Memory B cell (primary cell): ENCODE data around the gene BCL7C.
"Not testable (repeated sequence)": the region's sequence is repeated elsewhere in the genome, so short reads cannot be mapped to it uniquely, and the experiment has no call there.

Experiments
- ATAC-seq: fragments of 150-1000 bp; cut with Tn5 transposase; 2 replicates; pipeline ENCODE4 v1.10.0; 2021; ENCODE audit warnings: low read depth, mild to moderate bottlenecking, moderate library complexity
- DNase-seq, 2 donors: peaks; one replicate each; pipeline ENCODE4 v3.0.0; 2022; ENCODE audit warnings: low spot score in 2 of 2
- H3K27ac Mint-ChIP-seq: one replicate; pipeline ENCODE4 v1.8.0; 2022; ENCODE audit warnings: mild to moderate bottlenecking, moderate library complexity, mixed read lengths
- H3K27me3 Mint-ChIP-seq: one replicate; pipeline ENCODE4 v1.8.0; 2022; ENCODE audit warnings: mixed read lengths
- H3K36me3 Mint-ChIP-seq: one replicate; pipeline ENCODE4 v1.8.0; 2022; ENCODE audit warnings: mild to moderate bottlenecking, mixed read lengths
- H3K4me1 Mint-ChIP-seq: one replicate; pipeline ENCODE4 v1.8.0; 2022; ENCODE audit warnings: mixed read lengths
- H3K4me3 Mint-ChIP-seq: one replicate; pipeline ENCODE4 v1.8.0; 2022; ENCODE audit warnings: mild to moderate bottlenecking, moderate library complexity, mixed read lengths
- H3K9me3 Mint-ChIP-seq: one replicate; pipeline ENCODE4 v1.8.0; 2022; ENCODE audit warnings: mixed read lengths

The BCL7C gene

DNA sequence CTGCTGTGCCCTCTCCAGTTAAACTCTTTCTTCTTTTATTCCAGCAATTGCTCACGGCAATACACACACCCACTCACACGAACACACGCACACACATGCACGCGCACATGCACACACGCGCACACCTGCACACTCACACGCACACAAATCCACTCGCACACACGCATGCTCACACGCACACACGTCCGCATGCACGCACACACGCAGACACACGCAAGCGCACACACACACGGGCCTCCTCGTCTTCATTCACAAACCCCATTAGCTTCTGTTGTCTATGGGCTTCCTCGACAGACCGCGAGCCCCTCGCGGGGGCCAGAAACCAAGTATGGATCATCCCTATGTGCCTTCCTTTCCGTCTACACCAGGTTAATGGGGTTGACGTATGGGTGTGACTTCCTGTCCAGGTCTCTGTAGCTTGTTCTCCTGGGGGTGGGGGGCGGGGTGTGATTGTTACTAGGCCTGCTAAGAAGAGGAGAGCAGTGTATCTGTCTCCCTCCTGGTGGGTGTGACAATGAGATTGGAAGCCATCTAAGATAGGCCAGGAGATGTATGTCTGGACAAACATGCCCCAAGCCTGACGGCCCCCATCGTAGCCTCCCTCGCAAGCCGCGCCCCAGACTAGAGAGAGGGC, 1.9 kb upstream of the BCL7C start:
- H3K4me1 Mint-ChIP-seq: peaks cover 36% of the 10 kb centered on the region
- peak overlapping the region; percentile 85 for H3K4me3 Mint-ChIP-seq

DNA sequence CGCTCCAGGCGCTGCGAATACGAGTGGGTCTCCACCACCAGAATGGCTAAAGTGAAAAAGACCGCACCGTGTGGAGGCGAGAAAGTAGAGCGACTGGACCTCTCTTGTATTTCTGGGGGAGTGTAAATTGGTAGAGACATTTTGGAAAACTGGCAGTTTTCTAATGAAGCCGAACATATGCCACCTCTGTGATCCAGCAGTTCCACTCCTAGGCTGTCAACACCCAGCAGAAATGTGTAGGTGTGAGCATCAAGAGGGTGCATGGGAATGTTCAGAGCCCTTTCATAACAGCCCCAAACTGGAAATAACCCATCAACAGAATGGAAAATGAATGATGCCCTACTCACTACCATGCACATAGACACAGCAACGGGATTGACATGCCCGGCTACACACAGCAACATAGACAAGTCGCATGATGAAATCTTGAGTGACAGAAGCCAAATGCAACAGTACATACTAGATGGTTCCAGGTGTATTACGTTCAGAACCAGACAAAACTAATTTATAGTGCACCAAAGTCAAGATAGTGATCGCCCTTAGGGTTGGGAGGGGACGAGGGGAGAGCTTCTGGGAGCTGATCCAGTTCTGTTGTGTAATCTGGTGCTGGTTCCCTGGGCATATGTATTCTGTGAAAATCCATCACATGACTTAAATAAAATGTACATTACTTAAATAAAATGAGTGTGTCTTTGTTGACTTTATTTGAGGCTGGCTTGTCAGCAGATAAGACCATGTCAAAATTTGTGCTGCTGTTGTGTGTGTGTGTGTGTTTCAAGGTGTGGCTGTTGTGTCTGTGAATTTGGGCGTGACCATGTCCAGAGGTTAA, 877 bp upstream of the BCL7C start:
- ATAC-seq (no peak), DNase-seq (no peak)
- Mint-ChIP-seq H3K27me3 (no peaks in the 10 kb centered on the region), H3K4me3 (peak overlapping the region; percentile 84), H3K27ac (peak overlapping the region; percentile 78), H3K9me3 (no peaks in the 10 kb centered on the region), H3K36me3 (peaks cover 4% of the 10 kb centered on the region), H3K4me1 (peaks cover 36% of the 10 kb centered on the region)

More for the DNA sequence above, 1.9 kb upstream of the BCL7C start:
- no peak for ATAC-seq
- DNase-seq: no peak
- H3K27ac Mint-ChIP-seq: no peak overlapping the region
- peaks cover 2% of the 10 kb centered on the region for H3K36me3 Mint-ChIP-seq
- H3K9me3 Mint-ChIP-seq: no peaks in the 10 kb centered on the region
- H3K27me3 Mint-ChIP-seq: no peaks in the 10 kb centered on the region

DNA sequence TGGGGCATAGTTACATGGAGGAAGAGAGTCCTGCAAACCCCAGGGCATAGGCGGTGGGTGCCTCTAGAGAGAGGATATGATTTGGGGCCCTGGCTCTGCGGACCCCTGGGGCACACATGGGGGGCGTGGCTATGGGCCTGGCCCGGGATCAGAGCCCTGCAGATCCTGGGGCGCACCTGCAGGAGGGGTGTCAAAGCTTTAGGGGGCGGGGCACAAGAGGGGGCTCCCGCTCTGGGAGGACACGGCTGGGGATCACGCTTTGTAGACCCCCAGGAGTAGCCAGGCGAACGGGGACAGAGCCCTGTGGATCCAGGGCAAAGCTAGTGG, 497 bp downstream of the BCL7C start:
- DNase-seq (no peak), ATAC-seq (peak; percentile 3)
- H3K4me1 Mint-ChIP-seq: peaks cover 36% of the 10 kb centered on the region
- no peaks in the 10 kb centered on the region for H3K9me3 Mint-ChIP-seq
- H3K27me3 Mint-ChIP-seq: no peaks in the 10 kb centered on the region
- H3K27ac Mint-ChIP-seq: peak overlapping the region; percentile 81
- H3K36me3 Mint-ChIP-seq: peaks cover 10% of the 10 kb centered on the region
- H3K4me3 Mint-ChIP-seq: peak overlapping the region; percentile 89

DNA sequence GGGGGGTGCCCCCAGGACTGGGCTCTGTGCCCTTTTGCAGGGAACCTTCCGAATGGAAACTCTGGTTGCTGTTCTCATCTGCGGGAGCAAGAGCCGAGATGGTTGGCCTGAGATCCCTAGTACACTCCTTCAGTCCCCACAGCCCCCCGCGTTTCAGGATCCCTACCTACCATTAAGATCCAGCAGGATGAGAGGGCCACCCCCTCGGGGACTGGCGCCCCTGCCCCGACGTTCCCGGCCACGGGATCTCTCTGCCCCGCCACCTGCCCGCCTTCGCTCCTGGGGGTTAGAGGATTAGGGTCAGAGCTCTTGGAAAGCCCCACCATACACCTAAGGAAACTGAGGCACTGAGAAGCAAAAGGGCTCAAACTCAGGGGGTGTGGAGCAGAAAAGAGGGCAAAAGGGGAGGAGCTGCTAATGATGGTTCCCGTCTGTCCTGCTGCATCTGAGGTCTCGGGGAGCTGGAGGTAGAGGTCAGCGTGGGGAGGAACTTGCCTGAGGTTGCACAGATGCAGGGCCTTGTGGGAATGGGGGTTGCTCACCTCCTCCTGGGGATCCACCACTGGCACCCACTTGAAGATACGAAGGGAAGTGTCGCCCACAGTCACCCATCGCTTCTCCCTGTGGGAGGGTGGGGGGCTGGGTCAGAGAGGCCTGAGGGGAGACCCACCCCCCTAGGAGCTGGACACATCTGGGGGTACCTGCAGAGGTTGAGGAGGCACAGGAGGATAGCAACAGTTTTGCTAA, 1.0 kb downstream of the BCL7C start:
- Mint-ChIP-seq H3K27ac (peak overlapping the region; percentile 81), H3K36me3 (peaks cover 10% of the 10 kb centered on the region), H3K4me1 (peaks cover 36% of the 10 kb centered on the region), H3K9me3 (no peaks in the 10 kb centered on the region), H3K4me3 (peak overlapping the region; percentile 89), H3K27me3 (no peaks in the 10 kb centered on the region)
- ATAC-seq (no peak), DNase-seq (no peak)

DNA sequence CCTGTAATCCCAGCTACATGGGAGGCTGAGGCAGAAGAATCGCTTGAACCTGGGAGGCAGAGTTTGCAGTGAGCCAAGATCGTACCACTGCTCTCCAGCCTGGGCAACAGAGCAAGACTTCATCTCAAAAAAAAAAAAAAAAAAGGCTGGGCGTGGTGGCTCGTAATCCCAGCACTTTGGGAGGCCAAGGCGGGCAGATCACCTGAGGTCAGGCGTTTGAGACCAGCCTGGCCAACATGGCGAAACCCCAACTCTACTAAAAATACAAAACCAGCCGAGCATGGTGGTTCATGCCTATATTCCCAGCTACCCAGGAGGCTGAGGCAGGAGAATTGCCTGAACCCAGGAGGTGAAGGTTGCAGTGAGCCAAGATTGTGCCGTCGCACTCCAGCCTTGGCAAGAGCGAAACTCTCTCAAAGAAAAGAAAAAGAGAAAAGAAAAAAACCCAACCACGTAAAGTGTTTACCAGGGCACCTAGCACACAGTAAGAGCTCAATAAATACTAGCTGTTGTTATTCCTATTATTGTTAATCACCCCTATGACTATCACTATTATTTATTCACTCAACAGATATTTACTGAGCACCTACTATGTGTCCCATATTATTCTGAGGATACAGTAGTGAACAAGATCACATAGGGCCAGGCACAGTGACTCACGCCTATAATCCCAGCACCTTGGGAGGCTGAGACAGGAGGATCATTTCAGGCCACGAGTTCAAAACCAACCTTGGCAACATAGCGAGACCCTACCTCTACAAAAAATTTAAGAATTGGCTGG, 2.6 kb downstream of the BCL7C start:
- not testable (repeated sequence) for ATAC-seq, H3K4me3 Mint-ChIP-seq, DNase-seq, H3K27me3 Mint-ChIP-seq, H3K9me3 Mint-ChIP-seq, H3K27ac Mint-ChIP-seq
- H3K4me1 Mint-ChIP-seq: peaks cover 26% of the 10 kb centered on the region
- peaks cover 12% of the 10 kb centered on the region for H3K36me3 Mint-ChIP-seq

DNA sequence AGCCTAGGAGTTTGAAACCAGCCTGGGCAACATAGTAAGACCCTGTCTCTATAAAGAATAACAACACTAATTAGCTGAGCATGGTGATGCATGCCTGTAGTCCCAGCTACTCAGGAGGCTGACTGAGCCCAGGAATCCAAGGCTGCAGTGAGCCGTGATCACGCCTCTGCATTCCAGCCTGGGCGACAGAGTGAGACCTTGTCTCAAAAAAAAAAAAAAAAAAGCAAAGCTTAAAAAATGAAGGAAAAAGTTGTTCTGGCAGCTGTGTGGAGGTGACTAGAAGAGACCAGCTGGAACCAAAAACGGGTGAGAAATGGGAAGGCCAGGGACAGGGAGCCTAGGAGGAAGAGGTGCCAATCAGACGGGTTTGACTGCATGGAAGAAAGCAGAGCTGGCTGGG, 4.2 kb downstream of the BCL7C start:
- Mint-ChIP-seq H3K4me3 (no peak overlapping the region), H3K9me3 (no peaks in the 10 kb centered on the region), H3K27me3 (no peaks in the 10 kb centered on the region), H3K36me3 (peaks cover 15% of the 10 kb centered on the region), H3K27ac (no peak overlapping the region), H3K4me1 (peaks cover 22% of the 10 kb centered on the region)
- DNase-seq (no peak), ATAC-seq (no peak)

DNA sequence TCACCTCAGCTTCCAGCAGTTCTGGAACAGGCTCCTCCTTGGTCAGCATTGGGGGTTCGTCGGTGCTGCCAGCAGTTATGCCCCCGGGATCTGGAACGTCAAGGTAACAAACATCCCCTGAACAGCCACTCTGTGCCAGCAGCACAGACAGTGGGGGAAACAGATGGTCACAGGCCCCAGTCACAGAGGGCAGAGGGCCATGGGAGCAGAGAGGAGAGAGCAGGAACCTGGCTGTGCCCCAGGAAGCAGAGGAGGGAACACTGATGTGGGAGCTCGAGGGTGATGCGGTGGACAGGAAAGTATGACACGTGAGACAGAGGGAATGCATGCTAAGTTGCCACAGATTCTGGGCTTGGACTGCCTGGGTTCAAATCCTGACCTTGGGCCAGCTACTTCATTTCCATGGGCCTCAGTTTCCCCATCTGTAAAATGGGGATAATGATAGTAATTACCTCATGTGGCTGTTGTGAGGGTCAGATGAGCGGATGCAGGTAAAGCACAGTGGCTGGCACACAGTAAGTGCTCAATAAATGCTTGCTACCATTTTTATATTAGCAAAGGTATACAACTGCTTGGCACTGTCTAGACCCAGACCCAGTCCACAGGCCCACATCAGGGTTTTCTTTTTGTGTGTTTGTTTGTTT, 4.9 kb downstream of the BCL7C start:
- H3K27ac Mint-ChIP-seq: no peak overlapping the region
- DNase-seq (no peak), ATAC-seq (no peak)
- H3K36me3 Mint-ChIP-seq: peaks cover 16% of the 10 kb centered on the region
- H3K27me3 Mint-ChIP-seq: no peaks in the 10 kb centered on the region
- no peaks in the 10 kb centered on the region for H3K9me3 Mint-ChIP-seq
- H3K4me3 Mint-ChIP-seq: no peak overlapping the region
- H3K4me1 Mint-ChIP-seq: peaks cover 17% of the 10 kb centered on the region

DNA sequence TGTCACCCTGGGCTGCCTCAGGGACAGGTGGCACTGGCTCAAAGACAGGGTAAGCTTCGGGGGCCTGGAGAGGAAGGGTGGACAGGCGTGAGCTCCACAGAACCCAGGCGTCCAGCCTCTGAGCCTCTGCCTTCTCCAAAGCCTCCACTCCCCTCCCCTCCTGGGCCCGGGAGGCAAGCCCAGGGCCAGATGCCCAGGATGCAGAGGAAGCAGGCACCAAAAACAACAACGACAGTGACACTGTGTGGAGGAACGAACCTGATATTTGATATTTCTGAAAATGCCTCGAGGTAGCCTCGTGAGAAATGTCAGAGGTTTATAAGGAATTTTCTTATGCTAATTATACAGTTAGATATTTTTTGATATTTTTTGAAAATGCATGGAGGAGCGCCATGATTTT, 6.0 kb downstream of the BCL7C start:
- no peaks in the 10 kb centered on the region for H3K9me3 Mint-ChIP-seq
- H3K4me1 Mint-ChIP-seq: peaks cover 14% of the 10 kb centered on the region
- H3K36me3 Mint-ChIP-seq: peaks cover 17% of the 10 kb centered on the region
- H3K27me3 Mint-ChIP-seq: no peaks in the 10 kb centered on the region
- ATAC-seq (no peak), DNase-seq (no peak)
- H3K27ac Mint-ChIP-seq: no peak overlapping the region
- H3K4me3 Mint-ChIP-seq: no peak overlapping the region

DNA sequence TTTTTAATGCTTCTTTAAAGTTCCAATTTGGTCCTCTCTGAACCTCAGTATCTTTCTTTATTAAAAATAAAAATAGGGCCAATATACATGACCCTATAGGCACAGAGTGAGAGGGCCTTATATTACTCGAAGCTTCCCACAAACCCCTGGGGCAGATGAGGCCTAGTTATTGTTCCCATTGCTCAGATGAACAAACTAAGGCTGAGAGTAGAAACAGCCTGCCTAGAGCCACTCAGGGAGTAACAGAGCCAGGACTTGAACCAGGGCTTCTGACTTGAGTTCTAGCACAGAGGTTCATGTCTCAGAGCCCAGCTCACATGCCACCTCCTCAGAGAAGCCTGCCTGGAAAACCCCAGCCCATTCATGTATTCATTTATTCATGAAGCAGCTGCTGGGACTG, 7.7 kb downstream of the BCL7C start:
- Mint-ChIP-seq H3K36me3 (peaks cover 22% of the 10 kb centered on the region), H3K4me1 (peaks cover 20% of the 10 kb centered on the region), H3K4me3 (no peak overlapping the region), H3K9me3 (no peaks in the 10 kb centered on the region), H3K27ac (no peak overlapping the region), H3K27me3 (no peaks in the 10 kb centered on the region)
- ATAC-seq (no peak), DNase-seq (no peak)

DNA sequence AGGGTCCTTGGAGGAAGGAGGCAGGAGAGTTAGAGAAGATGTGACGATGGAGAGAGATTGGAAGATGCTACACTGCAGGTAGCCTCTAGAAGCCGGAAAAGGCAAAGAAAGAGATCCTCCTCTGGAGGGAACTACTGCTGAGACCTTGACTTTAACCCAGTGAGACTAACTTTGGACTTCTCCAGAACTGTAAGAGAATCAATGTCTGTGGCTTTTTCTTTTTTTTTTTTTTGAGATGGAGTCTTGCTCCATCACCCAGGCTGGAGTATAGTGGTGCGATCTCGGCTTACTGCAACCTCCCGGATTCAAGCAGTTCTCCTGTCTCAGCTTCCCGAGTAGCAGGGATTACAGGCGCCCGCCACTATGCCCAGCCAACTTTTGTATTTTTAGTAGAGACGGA, 8.7 kb downstream of the BCL7C start:
- H3K4me3 Mint-ChIP-seq: peak overlapping the region; percentile 3
- ATAC-seq (peak; percentile 9), DNase-seq (no peak)
- H3K36me3 Mint-ChIP-seq: peaks cover 22% of the 10 kb centered on the region
- peaks cover 20% of the 10 kb centered on the region for H3K4me1 Mint-ChIP-seq
- H3K9me3 Mint-ChIP-seq: no peaks in the 10 kb centered on the region
- H3K27me3 Mint-ChIP-seq: no peaks in the 10 kb centered on the region
- peak overlapping the region; percentile 86 for H3K27ac Mint-ChIP-seq

DNA sequence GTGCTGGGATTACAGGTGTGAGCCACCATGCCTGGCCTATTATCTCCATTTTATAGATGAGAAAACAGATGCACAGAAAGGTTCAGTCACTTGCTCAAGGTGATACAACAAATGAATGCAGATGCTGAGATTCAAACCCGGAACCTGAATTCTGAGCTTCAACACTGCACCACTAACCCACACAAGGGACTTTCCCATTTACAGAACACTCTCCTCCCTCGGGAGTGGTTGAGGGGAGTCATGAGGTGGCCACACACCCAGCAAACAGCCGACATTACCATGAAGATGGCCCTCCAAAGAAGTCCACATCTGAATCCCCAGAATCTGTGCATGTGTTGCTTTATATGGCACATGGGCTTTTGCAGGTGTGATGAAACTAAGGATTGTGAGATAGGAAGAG, 9.1 kb downstream of the BCL7C start:
- Mint-ChIP-seq H3K4me1 (peaks cover 20% of the 10 kb centered on the region), H3K36me3 (peaks cover 20% of the 10 kb centered on the region), H3K27ac (peak overlapping the region; percentile 86), H3K9me3 (no peaks in the 10 kb centered on the region), H3K4me3 (peak overlapping the region; percentile 3), H3K27me3 (no peaks in the 10 kb centered on the region)
- no peak for DNase-seq
- ATAC-seq: peak; percentile 99

DNA sequence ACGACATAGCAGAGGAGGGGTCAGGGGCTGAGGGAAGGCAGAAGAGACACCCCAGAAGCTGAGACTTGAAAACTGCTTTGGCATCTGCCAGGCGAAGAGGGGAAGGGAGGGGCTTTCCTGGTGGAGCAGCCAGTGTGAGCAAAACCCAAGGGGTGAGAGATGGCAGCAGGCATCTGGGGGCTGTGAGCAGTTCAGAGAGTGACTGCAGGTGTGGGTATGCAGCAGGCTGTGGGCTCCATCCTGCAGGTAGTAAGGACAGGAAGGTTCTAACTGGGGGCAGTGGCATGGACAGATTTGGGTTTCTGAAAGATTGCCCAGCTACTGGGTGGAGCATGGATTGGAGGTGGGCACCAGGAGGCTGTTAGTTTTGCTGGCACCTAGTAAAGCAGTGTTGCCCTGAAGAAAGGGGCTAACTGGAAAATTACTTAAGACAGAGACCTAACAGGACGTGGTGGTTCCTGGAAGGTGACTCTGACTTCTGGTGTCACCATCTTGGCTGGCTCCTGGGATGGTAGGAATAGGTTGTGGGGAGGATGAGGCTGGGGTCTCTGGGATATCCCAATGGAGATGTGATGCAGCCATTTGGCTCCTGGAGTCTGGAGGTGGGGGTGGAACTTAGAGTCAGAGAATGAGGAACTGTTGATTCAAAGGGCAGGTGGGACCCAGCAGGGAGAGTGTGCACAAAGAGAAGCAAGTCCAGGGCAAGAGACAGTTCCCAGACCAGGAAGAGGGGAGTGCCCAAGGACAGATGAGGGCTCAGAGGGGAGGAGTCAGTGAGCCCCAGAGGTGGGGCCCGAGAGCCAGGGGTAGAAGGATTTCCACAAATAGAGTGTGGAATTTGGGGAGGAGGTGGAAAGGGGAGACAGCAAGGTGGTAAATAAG, 11.2 kb downstream of the BCL7C start:
- ATAC-seq (no peak), DNase-seq (no peak)
- H3K4me1 Mint-ChIP-seq: peaks cover 20% of the 10 kb centered on the region
- no peaks in the 10 kb centered on the region for H3K27me3 Mint-ChIP-seq
- H3K36me3 Mint-ChIP-seq: peaks cover 14% of the 10 kb centered on the region
- no peak overlapping the region for H3K4me3 Mint-ChIP-seq
- H3K27ac Mint-ChIP-seq: peak overlapping the region; percentile 76
- H3K9me3 Mint-ChIP-seq: no peaks in the 10 kb centered on the region

DNA sequence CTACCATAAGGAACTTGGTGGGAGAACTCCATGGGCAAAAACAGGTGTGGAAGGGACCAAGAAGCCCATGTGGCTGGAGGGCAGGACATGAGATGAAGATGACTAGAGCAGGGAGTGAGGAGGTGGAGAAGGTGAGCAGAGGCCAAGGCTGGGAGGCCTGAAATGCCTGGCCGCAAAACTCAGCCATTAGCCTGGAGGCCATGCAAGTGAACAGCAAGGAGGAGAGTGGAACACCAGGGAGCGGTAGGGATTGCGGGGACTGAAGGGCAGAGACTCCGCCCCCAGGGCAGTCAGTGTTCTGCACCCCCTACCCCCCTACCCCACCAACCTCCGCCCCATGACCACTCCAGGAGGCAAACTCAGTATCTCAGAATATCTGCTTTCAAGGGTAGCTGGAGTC, 17.0 kb downstream of the BCL7C start:
- Mint-ChIP-seq H3K4me3 (peak overlapping the region; percentile 96), H3K9me3 (no peaks in the 10 kb centered on the region), H3K27me3 (no peaks in the 10 kb centered on the region), H3K36me3 (peaks cover 8% of the 10 kb centered on the region), H3K27ac (peak overlapping the region; percentile 80), H3K4me1 (peaks cover 21% of the 10 kb centered on the region)
- ATAC-seq (no peak), DNase-seq (no peak)
